Kidney (tissue), 14 donors: ENCODE measurements around the gene ARID5B. TPM values are rescaled to one million over a fixed set of nuclear protein-coding genes. Genes with fewer than 3 reads are reported as not detected.

Experiments
- DNase-seq, 5 donors: peaks; one replicate each; pipeline ENCODE4 v3.0.0-alpha.2; 2013 to 2020
- FAIRE-seq: peaks from 2 replicates; lab custom pipeline; 2012; peaks lifted over from hg19 to GRCh38; lab: Jason Lieb, UNC
- H3K27ac ChIP-seq, 2 donors: one replicate each; pipeline ENCODE4 v1.7.0; 2013; ENCODE audit warnings: low read depth in 2 of 2, low read length in 2 of 2, inconsistent platforms in 1 of 2
- H3K27me3 ChIP-seq: one replicate; pipeline ENCODE4 v1.7.1; 2013; ENCODE audit warnings: low read length, inconsistent platforms; ENCODE audit not compliant: control insufficient read depth, insufficient read depth
- H3K36me3 ChIP-seq, 3 donors: one replicate each; pipeline versions ENCODE4 v1.7.0 to v1.7.1; 2013; ENCODE audit warnings: low read length in 3 of 3, control low read depth in 1 of 3, inconsistent platforms in 1 of 3; ENCODE audit not compliant: insufficient read depth in 3 of 3, control insufficient read depth in 2 of 3
- H3K4me1 ChIP-seq, 3 donors: one replicate each; pipeline versions ENCODE4 v1.7.0 to v1.7.1; 2013; ENCODE audit warnings: low read length in 3 of 3, inconsistent platforms in 1 of 3, low read depth in 1 of 3; ENCODE audit not compliant: control insufficient read depth in 2 of 3, insufficient read depth in 2 of 3
- H3K4me3 ChIP-seq, 3 donors: one replicate each; pipeline versions ENCODE4 v1.7.0 to v1.8.1; 2013; ENCODE audit warnings: low read length in 3 of 3, control low read depth in 1 of 3, inconsistent platforms in 1 of 3
- H3K9ac ChIP-seq, 3 donors: one replicate each; pipeline versions ENCODE4 v1.7.0 to v1.7.1; 2013; ENCODE audit warnings: low read length in 3 of 3, control low read depth in 1 of 3, inconsistent platforms in 1 of 3
- H3K9me3 ChIP-seq, 3 donors: one replicate each; pipeline versions ENCODE4 v1.7.0 to v1.7.1; 2013; ENCODE audit warnings: low read length in 3 of 3, control low read depth in 1 of 3, inconsistent platforms in 1 of 3; ENCODE audit not compliant: control insufficient read depth in 2 of 3, insufficient read depth in 1 of 3
- intact Hi-C: fragments of 100-400 bp; cut with DNase I; formaldehyde crosslinking; loops from one replicate; pipeline ENCODE4 v1.11.1; 2022
- polyA plus RNA-seq: library from polyadenylated mRNA; stranded (reverse); fragments of 350-450 nt; fragmentation: Illumina TruSeq; extraction: RNeasy Lipid Tissue Mini Kit (QIAGEN cat#74804); gene quantifications from one replicate; pipeline ENCODE4 v1.2.3, GENCODE V29; 2014; ENCODE audit warnings: low read depth, low replicate concordance; ENCODE audit not compliant: insufficient read depth
- total RNA-seq: library from RNA; stranded (reverse); fragmentation: NEBNext Ultra II Directional; extraction: Animal tissue kit (Norgen Biotek cat#: 25700); gene quantifications from one replicate; pipeline ENCODE4 v1.2.1, GENCODE V29; 2021
- TF ChIP-seq, protein P1 (sequence below): IDR thresholded peaks from 3 replicates; pipeline ENCODE4 v1.5.1; 2012; ENCODE audit warnings: mild to moderate bottlenecking, moderate library complexity, borderline replicate concordance; ENCODE audit not compliant: insufficient read depth; ENCODE audit errors: extremely low read depth
- donor health status: control.
- donor health status: control.
- donor health status: control.
- donor health status: control.
- donor health status: control.
- donor health status: DM: yes; HTN: yes; CAD: no.
- donor health status: Normal renal cell carcinoma (clear cell type).

Gene ARID5B
- total and polyA plus RNA-seq, 2 donors from 2014 or later: 8.6 to 77.9 TPM

DNA sequence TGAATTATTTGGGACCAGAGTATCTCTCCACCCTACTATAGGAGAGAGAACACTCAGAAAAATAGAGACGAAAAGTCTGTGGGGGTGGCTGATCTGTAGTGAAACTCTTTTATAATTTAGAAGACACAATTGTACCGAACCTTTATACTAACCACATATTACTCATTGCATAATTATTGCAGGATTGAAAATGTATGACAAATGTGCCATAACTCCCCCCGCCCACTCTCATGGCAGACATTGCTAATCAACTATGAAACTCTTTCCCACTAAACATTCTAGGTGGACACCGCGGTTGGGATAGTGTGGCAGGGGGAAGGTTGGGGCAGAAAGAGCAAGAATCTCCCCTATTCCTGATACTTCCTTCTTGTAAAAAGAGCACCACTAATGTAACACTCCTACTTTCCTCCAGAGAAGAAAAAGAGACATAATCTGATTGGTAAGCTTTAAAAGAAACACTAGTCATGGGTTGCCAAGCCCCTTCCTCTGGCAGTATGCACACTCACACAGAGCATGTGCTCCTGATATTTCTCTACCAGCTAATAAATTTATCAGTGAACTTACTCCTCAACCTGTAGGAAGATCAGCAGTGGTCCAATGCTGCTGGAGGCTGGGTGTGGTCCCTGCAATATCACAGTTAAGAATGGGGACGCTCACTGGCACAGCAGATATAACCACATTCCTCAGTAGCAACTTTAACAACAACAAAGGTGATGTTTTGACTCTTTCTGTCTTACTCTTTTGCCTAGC, 18.7 kb upstream of the ARID5B start:
- FAIRE-seq: no peak
- Histone ChIP-seq H3K27ac (no peak overlapping the region), H3K36me3 (no peaks in the 10 kb centered on the region), H3K9ac (no peak overlapping the region), H3K4me1 (peaks cover 0 to 3% (median 0%) of the 10 kb centered on the region in 3 donors), H3K4me3 (no peak overlapping the region), H3K9me3 (no peaks in the 10 kb centered on the region), H3K27me3 (no peaks in the 10 kb centered on the region)
- intact Hi-C loops: no loop called here
- DNase-seq: no peak
- TF ChIP-seq, protein P1, sequence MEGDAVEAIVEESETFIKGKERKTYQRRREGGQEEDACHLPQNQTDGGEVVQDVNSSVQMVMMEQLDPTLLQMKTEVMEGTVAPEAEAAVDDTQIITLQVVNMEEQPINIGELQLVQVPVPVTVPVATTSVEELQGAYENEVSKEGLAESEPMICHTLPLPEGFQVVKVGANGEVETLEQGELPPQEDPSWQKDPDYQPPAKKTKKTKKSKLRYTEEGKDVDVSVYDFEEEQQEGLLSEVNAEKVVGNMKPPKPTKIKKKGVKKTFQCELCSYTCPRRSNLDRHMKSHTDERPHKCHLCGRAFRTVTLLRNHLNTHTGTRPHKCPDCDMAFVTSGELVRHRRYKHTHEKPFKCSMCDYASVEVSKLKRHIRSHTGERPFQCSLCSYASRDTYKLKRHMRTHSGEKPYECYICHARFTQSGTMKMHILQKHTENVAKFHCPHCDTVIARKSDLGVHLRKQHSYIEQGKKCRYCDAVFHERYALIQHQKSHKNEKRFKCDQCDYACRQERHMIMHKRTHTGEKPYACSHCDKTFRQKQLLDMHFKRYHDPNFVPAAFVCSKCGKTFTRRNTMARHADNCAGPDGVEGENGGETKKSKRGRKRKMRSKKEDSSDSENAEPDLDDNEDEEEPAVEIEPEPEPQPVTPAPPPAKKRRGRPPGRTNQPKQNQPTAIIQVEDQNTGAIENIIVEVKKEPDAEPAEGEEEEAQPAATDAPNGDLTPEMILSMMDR: no peak

DNA sequence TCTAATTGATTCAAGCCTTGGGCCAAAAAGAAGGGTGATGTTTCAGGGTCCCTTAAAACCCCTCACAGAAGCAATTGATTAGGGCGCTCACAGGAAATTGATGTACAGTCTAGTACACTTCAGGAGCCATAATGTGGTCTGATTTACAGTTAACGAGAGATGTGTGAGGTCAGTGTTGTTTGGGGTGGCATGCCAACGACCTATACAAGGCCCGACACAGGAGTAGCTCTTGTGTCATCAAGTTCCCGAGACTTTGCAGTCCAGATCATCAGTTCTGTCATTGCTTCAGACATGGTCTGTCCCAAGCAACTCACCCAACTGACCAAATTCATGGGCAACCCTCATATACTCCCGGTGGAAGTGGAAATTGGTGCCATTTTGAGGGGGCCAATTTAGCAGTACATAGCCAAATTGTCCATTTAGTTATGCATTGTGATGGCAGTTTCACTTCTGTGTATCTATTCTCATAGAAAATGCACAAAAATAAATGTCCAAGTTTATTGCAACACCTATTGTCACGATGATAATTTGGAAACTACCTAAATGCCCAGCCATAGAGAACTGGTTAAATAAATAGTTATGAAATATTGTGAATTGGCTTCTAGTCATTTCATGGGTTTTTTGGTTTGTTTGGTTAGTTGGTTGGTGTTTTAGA, 18.0 kb upstream of the ARID5B start:
- no peak for DNase-seq
- Histone ChIP-seq H3K27ac (no peak overlapping the region), H3K4me1 (no peaks in the 10 kb centered on the region), H3K9ac (no peak overlapping the region), H3K9me3 (no peaks in the 10 kb centered on the region), H3K36me3 (no peaks in the 10 kb centered on the region), H3K4me3 (no peak overlapping the region), H3K27me3 (no peaks in the 10 kb centered on the region)
- no peak for FAIRE-seq
- TF ChIP-seq, protein P1: no peak
- intact Hi-C loops: no loop called here

DNA sequence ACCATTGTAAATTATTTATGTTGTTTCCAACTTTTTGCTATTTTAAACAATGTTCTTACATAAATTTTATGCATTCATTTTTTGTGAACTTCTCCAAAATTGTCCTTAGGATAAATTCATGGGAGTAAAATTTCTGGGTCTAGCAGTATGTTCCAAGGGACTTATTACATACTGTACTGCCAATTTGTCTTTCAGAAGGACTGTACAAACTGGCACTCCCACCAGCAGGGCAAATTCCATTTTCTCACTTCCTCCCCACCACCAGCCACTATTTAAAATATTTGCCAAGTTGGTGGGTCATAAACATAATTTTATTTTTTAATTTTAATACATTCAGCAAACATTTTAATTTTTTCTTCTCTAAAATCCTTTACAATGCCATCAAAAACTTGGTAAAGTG, 13.7 kb upstream of the ARID5B start:
- no peak overlapping the region for H3K27ac ChIP-seq
- H3K36me3 ChIP-seq: no peaks in the 10 kb centered on the region
- intact Hi-C loops: no loop called here
- TF ChIP-seq, protein P1: no peak
- H3K9me3 ChIP-seq: no peaks in the 10 kb centered on the region
- H3K4me3 ChIP-seq: no peak overlapping the region
- H3K27me3 ChIP-seq: no peaks in the 10 kb centered on the region
- no peak overlapping the region for H3K9ac ChIP-seq
- FAIRE-seq (no peak), DNase-seq (no peak)
- H3K4me1 ChIP-seq: no peaks in the 10 kb centered on the region
